NCI-H2107 treated with DMSO at 0.1 percent for 48 hours (cell line): Measurements from ENCODE around the gene SSR4.
"Not testable (repeated sequence)": the region's sequence is repeated elsewhere in the genome, so short reads cannot be mapped to it uniquely, and the experiment has no call there.

Experiments
- DNase-seq: peaks from one replicate; lab custom pipeline; 2025; ENCODE audit not compliant: unreplicated experiment; lab: John Stamatoyannopoulos, UW

SSR4 gene

GRCh38 chrX:153794018-153794896, at the start of gene SSR4, which contains the start of gene IDH3G:
TSS of gene SSR4 (plus strand) at chrX:153794668. CDS start at chrX:153794688, 20 bp downstream.
TSS of gene IDH3G (minus strand) at chrX:153794375. CDS start at chrX:153794326, 49 bp downstream.
- peak; percentile 93 for DNase-seq

GRCh38 chrX:153745067-153745433, 49.4 kb upstream of the SSR4 start:
- not testable (repeated sequence) for DNase-seq

- no peak for DNase-seq
These were observed 48.1 kb upstream of the SSR4 start for GRCh38 chrX:153746359-153746758.

- DNase-seq, result not testable (repeated sequence)
These were observed 47.5 kb upstream of the SSR4 start for GRCh38 chrX:153746991-153747390.

GRCh38 chrX:153749017-153749416, 45.5 kb upstream of the SSR4 start:
- DNase-seq, result not testable (repeated sequence)

GRCh38 chrX:153750127-153750774, 44.2 kb upstream of the SSR4 start:
- DNase-seq, result no peak

GRCh38 chrX:153755136-153755535, 39.3 kb upstream of the SSR4 start:
- DNase-seq, result no peak

- DNase-seq, result no peak
These were observed 32.6 kb upstream of the SSR4 start for GRCh38 chrX:153761863-153762262.

- no peak for DNase-seq
These were observed 31.8 kb upstream of the SSR4 start for GRCh38 chrX:153762626-153763173.

- no peak for DNase-seq
These were observed 31.1 kb upstream of the SSR4 start for GRCh38 chrX:153763298-153763932.

GRCh38 chrX:153763989-153764755, 30.3 kb upstream of the SSR4 start, which contains the start of gene PLXNB3:
TSS of gene PLXNB3 (plus strand) at chrX:153764249. CDS start at chrX:153765536, 1,287 bp downstream.
- DNase-seq, result peak; percentile 83

- DNase-seq, result no peak
These were observed 29.7 kb upstream of the SSR4 start for GRCh38 chrX:153764786-153765137.

- no peak for DNase-seq
These were observed 29.1 kb upstream of the SSR4 start for GRCh38 chrX:153765138-153766079.

- peak; percentile 75 for DNase-seq
These were observed 28.2 kb upstream of the SSR4 start for GRCh38 chrX:153766098-153766817.

- DNase-seq, result no peak
These were observed 27.4 kb upstream of the SSR4 start for GRCh38 chrX:153766871-153767673.

- no peak for DNase-seq
These were observed 26.8 kb upstream of the SSR4 start for GRCh38 chrX:153767674-153768055.

GRCh38 chrX:153768311-153769157, 25.9 kb upstream of the SSR4 start:
- no peak for DNase-seq
